AG04449 (cell line): ENCODE data around the gene ZNF792.
"Not testable (repeated sequence)": the region's sequence is repeated elsewhere in the genome, so short reads cannot be mapped to it uniquely, and the experiment has no call there.

Source experiments
- CTCF ChIA-PET: fragments of 350-600 bp; formaldehyde crosslinking; extraction: SDS; loops from one replicate; lab custom pipeline; 2021; ENCODE audit warnings: antibody characterized with exemption; lab: Yijun Ruan, JAX
- POLR2A ChIA-PET: fragments of 400-600, 350-600 bp; formaldehyde crosslinking; extraction: SDS; loops from one replicate; lab custom pipeline; 2020; ENCODE audit warnings: antibody characterized with exemption, inconsistent platforms; lab: Yijun Ruan, JAX
- DNase-seq: peaks from one replicate; pipeline ENCODE4 v3.0.0-alpha.2; 2010; ENCODE audit warnings: low read depth, low spot score
- H3K4me3 ChIP-seq: 2 replicates; pipeline ENCODE4 v1.5.1; 2011; ENCODE audit warnings: low read depth, mild to moderate bottlenecking, control low read depth, low read length
- TF ChIP-seq, protein P1 (sequence below): IDR thresholded peaks from one replicate; pipeline ENCODE4 v1.5.1; 2011; ENCODE audit warnings: mild to moderate bottlenecking, moderate library complexity, low read length, control low read depth, inconsistent platforms; ENCODE audit not compliant: insufficient read depth; ENCODE audit errors: missing control alignments

Gene ZNF792

GRCh38 chr19:34975056-34975455 lies 11.0 kb upstream of the ZNF792 start:
- ChIA-PET POLR2A (no interaction called here), CTCF (interaction anchor here (0.6 to 6.6 kb wide), 11 partner anchors 12 to 173 kb away, joined by 3 to 67 read pairs (median 5); no protein-coding TSS in a partner anchor)
- no peak overlapping the region for H3K4me3 ChIP-seq
- TF ChIP-seq, protein P1, sequence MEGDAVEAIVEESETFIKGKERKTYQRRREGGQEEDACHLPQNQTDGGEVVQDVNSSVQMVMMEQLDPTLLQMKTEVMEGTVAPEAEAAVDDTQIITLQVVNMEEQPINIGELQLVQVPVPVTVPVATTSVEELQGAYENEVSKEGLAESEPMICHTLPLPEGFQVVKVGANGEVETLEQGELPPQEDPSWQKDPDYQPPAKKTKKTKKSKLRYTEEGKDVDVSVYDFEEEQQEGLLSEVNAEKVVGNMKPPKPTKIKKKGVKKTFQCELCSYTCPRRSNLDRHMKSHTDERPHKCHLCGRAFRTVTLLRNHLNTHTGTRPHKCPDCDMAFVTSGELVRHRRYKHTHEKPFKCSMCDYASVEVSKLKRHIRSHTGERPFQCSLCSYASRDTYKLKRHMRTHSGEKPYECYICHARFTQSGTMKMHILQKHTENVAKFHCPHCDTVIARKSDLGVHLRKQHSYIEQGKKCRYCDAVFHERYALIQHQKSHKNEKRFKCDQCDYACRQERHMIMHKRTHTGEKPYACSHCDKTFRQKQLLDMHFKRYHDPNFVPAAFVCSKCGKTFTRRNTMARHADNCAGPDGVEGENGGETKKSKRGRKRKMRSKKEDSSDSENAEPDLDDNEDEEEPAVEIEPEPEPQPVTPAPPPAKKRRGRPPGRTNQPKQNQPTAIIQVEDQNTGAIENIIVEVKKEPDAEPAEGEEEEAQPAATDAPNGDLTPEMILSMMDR, result no peak
- DNase-seq, result no peak

DNA sequence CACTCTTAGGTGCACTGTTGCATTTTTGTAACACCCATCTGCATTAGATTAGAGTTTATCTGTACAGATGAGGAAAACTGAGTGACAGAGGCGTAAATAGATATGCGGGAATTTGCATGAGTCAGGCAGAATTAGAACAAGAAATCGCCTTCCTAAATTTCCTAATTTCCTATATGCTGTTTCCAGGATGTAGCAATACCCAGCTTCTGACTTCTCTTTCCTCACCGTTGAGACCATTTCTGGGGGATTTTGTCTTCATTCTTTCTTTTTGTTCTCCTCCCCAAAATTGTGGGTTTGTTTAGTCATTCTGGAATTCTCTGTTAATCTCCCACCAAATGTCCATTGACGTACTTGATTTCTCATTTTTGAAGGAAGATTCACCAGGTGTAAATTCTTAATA lies 10.6 kb upstream of the ZNF792 start:
- DNase-seq, result no peak
- ChIA-PET CTCF (interaction anchor here (0.6 to 6.6 kb wide), 15 partner anchors 9 to 161 kb away, joined by 3 to 67 read pairs (median 3); partner anchors contain the start of gene LGI4), POLR2A (no interaction called here)
- TF ChIP-seq, protein P1, result no peak
- H3K4me3 ChIP-seq, result no peak overlapping the region

GRCh38 chr19:34972163-34972705 lies 8.2 kb upstream of the ZNF792 start:
- ChIA-PET CTCF (interaction anchor here (0.6 to 6.6 kb wide), 35 partner anchors 9 to 170 kb away, joined by 3 to 67 read pairs (median 4); partner anchors contain the start of gene ZNF792), POLR2A (no interaction called here)
- TF ChIP-seq, protein P1, result no peak
- H3K4me3 ChIP-seq, result no peak overlapping the region
- DNase-seq, result no peak

- DNase-seq, POLR2A ChIA-PET, H3K4me3 ChIP-seq: not testable (repeated sequence)
- CTCF ChIA-PET, result interaction anchor here (1.6 to 4.0 kb wide), 3 partner anchors 9 to 47 kb away, joined by 3 to 35 read pairs (median 20); partner anchors contain the start of gene ZNF792
These were observed 6.3 kb upstream of the ZNF792 start for GRCh38 chr19:34970185-34970780.

DNA sequence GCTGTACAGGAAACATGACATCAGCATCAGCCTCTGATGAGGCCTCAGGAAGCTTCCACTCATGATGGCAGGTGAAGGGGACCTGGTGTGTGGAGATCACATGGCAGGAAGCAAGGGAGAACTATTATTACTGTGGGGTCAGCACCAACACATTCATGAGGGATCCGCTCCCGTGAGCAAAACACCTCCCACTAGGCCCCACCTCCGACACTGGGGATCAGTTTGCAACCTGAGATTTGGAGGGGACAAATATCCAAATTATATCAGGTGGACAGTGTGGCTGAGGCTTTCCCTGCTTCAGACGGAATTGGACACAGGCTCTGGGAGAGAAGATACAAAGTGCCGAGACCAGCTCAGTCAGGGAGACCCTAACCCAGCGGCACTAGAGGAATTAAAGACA lies 5.7 kb upstream of the ZNF792 start:
- DNase-seq, result no peak
- ChIA-PET POLR2A (no interaction called here), CTCF (interaction anchor here (0.7 to 1.2 kb wide), 2 partner anchors 45 to 74 kb away, joined by 3 to 4 read pairs; no protein-coding TSS in a partner anchor)
- H3K4me3 ChIP-seq, result no peak overlapping the region
- TF ChIP-seq, protein P1, result no peak

DNA sequence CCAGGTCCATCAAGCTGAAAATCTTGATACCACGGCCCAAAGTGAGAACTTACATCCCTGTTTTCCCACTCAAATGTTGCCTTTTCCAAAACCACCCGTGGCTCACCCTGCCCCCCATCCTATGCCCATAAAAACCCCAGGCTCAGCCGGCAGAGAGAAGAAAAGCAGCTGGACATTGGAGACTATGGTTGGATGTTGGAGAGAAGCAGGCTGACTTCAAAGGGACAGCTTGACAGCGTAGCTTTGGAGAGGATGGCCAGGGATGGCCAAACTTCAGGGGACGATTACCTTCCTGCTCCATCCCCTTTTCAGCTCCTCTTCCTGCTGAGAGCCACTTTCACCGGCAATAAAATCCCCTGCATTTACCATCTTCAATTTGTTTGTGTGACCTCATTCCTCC lies 3.5 kb upstream of the ZNF792 start:
- DNase-seq, result no peak
- TF ChIP-seq, protein P1, result no peak
- no peak overlapping the region for H3K4me3 ChIP-seq
- POLR2A ChIA-PET, result no interaction called here
- CTCF ChIA-PET, result interaction anchor here (0.9 to 1.4 kb wide), 2 partner anchors 39 to 175 kb away, joined by 3 read pairs; no protein-coding TSS in a partner anchor

DNA sequence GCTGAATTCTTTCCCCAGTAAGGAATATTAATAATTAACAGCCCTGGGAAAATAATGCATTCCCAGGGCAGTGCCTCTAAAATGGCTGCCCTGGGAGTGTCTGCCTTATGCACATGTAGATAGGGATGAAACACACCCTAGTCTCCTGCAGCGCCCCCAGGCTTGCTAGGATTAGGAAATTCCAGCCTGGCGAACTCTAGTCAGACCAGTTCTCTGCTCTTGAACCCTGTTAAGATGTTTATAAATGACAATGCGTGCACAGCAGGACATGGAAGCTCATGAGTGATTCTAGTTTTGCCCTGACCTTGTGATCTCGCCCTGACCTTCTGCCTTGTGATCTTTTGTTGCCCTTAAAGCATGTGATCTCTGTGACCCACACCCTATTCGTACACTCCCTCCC lies 1.5 kb upstream of the ZNF792 start:
- DNase-seq, CTCF ChIA-PET, H3K4me3 ChIP-seq, POLR2A ChIA-PET: not testable (repeated sequence)
